Stomach (tissue), 9 donors: ENCODE results near the gene PLXNA2. TPM values are rescaled to one million over a fixed set of nuclear protein-coding genes. Genes with fewer than 3 reads are reported as not detected.

ENCODE experiments used
- DNase-seq, 2 donors: peaks; one replicate each; pipeline versions ENCODE4 v3.0.0 to v3.0.0-alpha.2; 2013 to 2019
- H3K27ac ChIP-seq, 5 donors: fragments of 200-600 bp in 4 of 5; sonication (generic) in 4 of 5; one replicate each; pipeline ENCODE4 v1.5.1; 2013 to 2019; ENCODE audit warnings: mild to moderate bottlenecking in 1 of 5, moderate library complexity in 1 of 5
- H3K27me3 ChIP-seq, 3 donors: fragments of 200-600 bp; sonication (generic); one replicate each; pipeline ENCODE4 v1.5.1; 2017 to 2019; ENCODE audit warnings: mixed run types in 1 of 3
- H3K36me3 ChIP-seq, 4 donors: fragments of 200-600 bp; sonication (generic); 1 replicate in 3 of 4; 2 replicates in 1 of 4; pipeline ENCODE4 v1.5.1; 2016 to 2019
- H3K4me1 ChIP-seq, 4 donors: fragments of 200-600 bp; sonication (generic); one replicate each; pipeline ENCODE4 v1.5.1; 2016 to 2019
- H3K4me3 ChIP-seq, 4 donors: fragments of 200-600 bp; sonication (generic) in 3 of 4; one replicate each; pipeline ENCODE4 v1.5.1; 2016 to 2019; ENCODE audit warnings: mild to moderate bottlenecking in 1 of 4
- H3K9me3 ChIP-seq, 4 donors: fragments of 200-600 bp; sonication (generic); one replicate each; pipeline ENCODE4 v1.5.1; 2016 to 2019
- CTCF ChIP-seq, 7 experiments: fragments of 450-650 bp in 4 of 7; fragments of 200-600 bp in 3 of 7; sonication (generic) in 3 of 7; IDR thresholded peaks; one replicate each; pipeline ENCODE4 v1.5.1; 2016 to 2019; ENCODE audit warnings: antibody characterized with exemption in 7 of 7, control low read depth in 2 of 7, mild to moderate bottlenecking in 1 of 7
- EP300 ChIP-seq: sonication (generic); formaldehyde crosslinking; IDR thresholded peaks from one replicate; pipeline ENCODE4 v1.6.1; 2017; ENCODE audit warnings: antibody characterized with exemption
- POLR2A ChIP-seq, 4 donors: fragments of 450-650 bp; IDR thresholded peaks; one replicate each; pipeline ENCODE4 v1.6.1; 2016; ENCODE audit warnings: antibody characterized with exemption in 4 of 4, control low read depth in 2 of 4, mild to moderate bottlenecking in 1 of 4, moderate library complexity in 1 of 4
- POLR2AphosphoS5 ChIP-seq, 3 donors: sonication (generic); formaldehyde crosslinking; IDR thresholded peaks; one replicate each; pipeline ENCODE4 v1.6.1; 2016; ENCODE audit warnings: antibody characterized with exemption in 3 of 3
- WGBS, 5 donors: extraction: QIAGEN DNeasy Blood & Tissue Kit in 3 of 5; methylation state at CpG; one replicate each; pipeline versions ENCODE4 v1.1.5 to v1.1.7; 2013 to 2018; 5-methylcytosine and 5-hydroxymethylcytosine counted together
- intact Hi-C: fragments of 100-400 bp; cut with DNase I; formaldehyde crosslinking; loops from one replicate; pipeline ENCODE4 v1.15.1; 2023; ENCODE audit warnings: low total_unique reads
- polyA plus RNA-seq, 3 donors: library from polyadenylated mRNA; stranded (reverse); fragments of 200-250 nt; gene quantifications; one replicate each; pipeline ENCODE4 v1.2.3, GENCODE V29; 2013
- total RNA-seq, 5 donors: library from RNA; depleted of rRNA; stranded (reverse); fragments of >200 nt; gene quantifications; one replicate each; pipeline versions ENCODE4 v1.1.0 to v1.2.3, GENCODE V29; 2014 to 2016
- donor health status: healthy with polysubstance abuse.
- donor health status: Bipolar disorder and iron deficiency.
- donor health status: healthy.

PLXNA2 gene
- total and polyA plus RNA-seq, 8 donors, result 2.7 to 185 (median 28.7) TPM

GRCh38 chr1:208074353-208074752 is 169.8 kb downstream of the PLXNA2 start:
- Histone ChIP-seq H3K27ac (no peak overlapping the region), H3K27me3 (no peaks in the 10 kb centered on the region), H3K9me3 (no peaks in the 10 kb centered on the region), H3K36me3 (peaks cover 3 to 100% (median 86%) of the 10 kb centered on the region in 4 donors), H3K4me3 (no peak overlapping the region), H3K4me1 (no peaks in the 10 kb centered on the region)
- TF ChIP-seq POLR2AphosphoS5 (IDR thresholded peaks at IDR 0.05) (no peak), CTCF (IDR thresholded peaks at IDR 0.05) (no peak), EP300 (no peak), POLR2A (IDR thresholded peaks at IDR 0.05) (no peak)
- WGBS, 5 donors, result 86 to 93% (median 89%) methylated on average over 6 of the region's 6 CpGs
- DNase-seq, result no peak
- intact Hi-C loops, result no loop called here

- intact Hi-C loops, result no loop called here
- Histone ChIP-seq H3K4me3 (no peak overlapping the region), H3K36me3 (peaks cover under 1 to 100% (median 88%) of the 10 kb centered on the region in 4 donors), H3K9me3 (no peaks in the 10 kb centered on the region), H3K27ac (no peak overlapping the region), H3K27me3 (no peaks in the 10 kb centered on the region), H3K4me1 (no peaks in the 10 kb centered on the region)
- TF ChIP-seq EP300, result no peak
- no peak for TF ChIP-seq CTCF (IDR thresholded peaks at IDR 0.05)
- no peak for TF ChIP-seq POLR2A (IDR thresholded peaks at IDR 0.05)
- no peak for TF ChIP-seq POLR2AphosphoS5 (IDR thresholded peaks at IDR 0.05)
- DNase-seq, result no peak
- WGBS, 5 donors, result 78 to 94% (median 89%) methylated on average over 7 of the region's 7 CpGs
These were observed 172.7 kb downstream of the PLXNA2 start for GRCh38 chr1:208071435-208072031.

- H3K27me3 ChIP-seq, result no peaks in the 10 kb centered on the region
These were observed 174.3 kb downstream of the PLXNA2 start for GRCh38 chr1:208069908-208070307.

GRCh38 chr1:208069317-208069716 is 174.9 kb downstream of the PLXNA2 start:
- no peak for TF ChIP-seq POLR2AphosphoS5 (IDR thresholded peaks at IDR 0.05)
- no peak for TF ChIP-seq EP300
- no peak for DNase-seq
- Histone ChIP-seq H3K27me3 (no peaks in the 10 kb centered on the region), H3K36me3 (peaks cover 5 to 100% (median 97%) of the 10 kb centered on the region in 4 donors), H3K4me1 (no peaks in the 10 kb centered on the region), H3K27ac (no peak overlapping the region), H3K4me3 (no peak overlapping the region), H3K9me3 (no peaks in the 10 kb centered on the region)
- intact Hi-C loops, result no loop called here
- WGBS, 5 donors, result 54 to 76% (median 58%) methylated on average over 8 of the region's 8 CpGs

More at GRCh38 chr1:208069908-208070307, 174.3 kb downstream of the PLXNA2 start:
- Histone ChIP-seq H3K9me3 (no peaks in the 10 kb centered on the region), H3K4me1 (no peaks in the 10 kb centered on the region), H3K4me3 (no peak overlapping the region), H3K36me3 (peaks cover 5 to 100% (median 97%) of the 10 kb centered on the region in 4 donors), H3K27ac (no peak overlapping the region)
- WGBS, 5 donors, result 89 to 97% (median 95%) methylated on average over 4 of the region's 4 CpGs
- TF ChIP-seq CTCF (IDR thresholded peaks at IDR 0.05) (no peak), POLR2A (IDR thresholded peaks at IDR 0.05) (no peak), POLR2AphosphoS5 (IDR thresholded peaks at IDR 0.05) (no peak)
- DNase-seq, result no peak
- intact Hi-C loops, result no loop called here

- DNase-seq, result no peak
- no peaks in the 10 kb centered on the region for H3K4me1 ChIP-seq
- intact Hi-C loops, result no loop called here
- H3K4me3 ChIP-seq, result no peak overlapping the region
- H3K27ac ChIP-seq, result no peak overlapping the region
- no peaks in the 10 kb centered on the region for H3K27me3 ChIP-seq
- H3K36me3 ChIP-seq, result peaks cover 5 to 100% (median 97%) of the 10 kb centered on the region in 4 donors
- WGBS, 5 donors, result 71 to 83% (median 72%) methylated on average over 3 of the region's 3 CpGs
- H3K9me3 ChIP-seq, result no peaks in the 10 kb centered on the region
- TF ChIP-seq POLR2A (IDR thresholded peaks at IDR 0.05) (no peak), CTCF (IDR thresholded peaks at IDR 0.05) (no peak), EP300 (no peak), POLR2AphosphoS5 (IDR thresholded peaks at IDR 0.05) (no peak)
These were observed 175.3 kb downstream of the PLXNA2 start for GRCh38 chr1:208068908-208069307.
